Activated CD8-positive, alpha-beta T cell treated with anti-CD3 and anti-CD28 coated beads for 36 hours (primary cell): ENCODE results near the gene SLC25A42. TPM values are rescaled to one million over a fixed set of nuclear protein-coding genes. Genes with fewer than 3 reads are reported as not detected.
"Not testable (repeated sequence)": the region's sequence is repeated elsewhere in the genome, so short reads cannot be mapped to it uniquely, and the experiment has no call there.

ENCODE experiments used
- ATAC-seq: fragments of 200-7000 bp; cut with Tn5 transposase; one replicate; pipeline ENCODE4 v1.10.0; 2021; ENCODE audit warnings: mild to moderate bottlenecking, moderate library complexity
- CTCF ChIA-PET: fragments of 350-600 bp; sonication (Branson Sonifier 250); formaldehyde crosslinking; loops from one replicate; lab custom pipeline; 2021; ENCODE audit warnings: antibody characterized with exemption; lab: Charles Lee
- POLR2A ChIA-PET: fragments of 350-600 bp; sonication (Branson Sonifier 250); formaldehyde crosslinking; loops from one replicate; lab custom pipeline; 2021; ENCODE audit warnings: antibody characterized with exemption; lab: Charles Lee
- DNase-seq: peaks from one replicate; pipeline ENCODE4 v3.0.0-alpha.2; 2020
- H3K27ac Mint-ChIP-seq: one replicate; pipeline ENCODE4 v1.8.0; 2021; ENCODE audit warnings: mild to moderate bottlenecking, mixed read lengths
- H3K27me3 Mint-ChIP-seq: one replicate; pipeline ENCODE4 v1.8.0; 2021; ENCODE audit warnings: mixed read lengths
- H3K36me3 Mint-ChIP-seq: one replicate; pipeline ENCODE4 v1.8.0; 2021; ENCODE audit warnings: low read depth, mixed read lengths
- H3K4me1 Mint-ChIP-seq: one replicate; pipeline ENCODE4 v1.8.0; 2021; ENCODE audit warnings: low read depth, mixed read lengths
- H3K4me3 Mint-ChIP-seq: one replicate; pipeline ENCODE4 v1.8.0; 2021; ENCODE audit warnings: mild to moderate bottlenecking, moderate library complexity, mixed read lengths
- H3K9me3 Mint-ChIP-seq: one replicate; pipeline ENCODE4 v1.8.0; 2021; ENCODE audit warnings: mixed read lengths
- intact Hi-C: fragments of 100-400 bp; cut with micrococcal nuclease; formaldehyde crosslinking; loops from one replicate; pipeline ENCODE4 v1.10.0; 2022
- total RNA-seq, 2 experiments: library from RNA; stranded (reverse); gene quantifications; one replicate each; pipeline ENCODE4 v1.2.3, GENCODE V29; 2021
- TF ChIP-seq, protein P1 (sequence below): fragments of 200-600 bp; IDR thresholded peaks from one replicate; pipeline ENCODE4 v1.8.0; 2022; ENCODE audit warnings: antibody characterized with exemption, mild to moderate bottlenecking

Gene SLC25A42
- total RNA-seq, 2 experiments from 2014 or later: 10.9 to 11.1 TPM

DNA sequence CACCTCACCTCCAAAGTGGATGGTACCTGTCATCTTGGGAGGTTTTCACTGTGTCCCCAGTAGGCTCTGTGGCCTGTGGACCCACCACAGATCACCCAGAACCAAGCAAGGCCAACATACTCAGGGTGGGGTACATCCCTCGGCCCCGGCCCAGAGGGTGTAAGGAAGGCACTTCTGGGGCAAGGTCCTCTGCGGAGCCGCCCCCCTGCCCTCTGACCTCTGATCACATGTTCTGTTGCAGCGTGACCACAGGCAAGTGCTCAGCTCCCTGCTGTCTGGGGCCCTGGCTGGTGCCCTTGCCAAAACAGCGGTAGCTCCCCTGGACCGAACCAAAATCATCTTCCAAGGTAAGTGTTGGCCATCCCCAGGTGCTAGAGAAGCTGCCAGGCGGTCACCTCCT lies 37.7 kb downstream of the SLC25A42 start:
- POLR2A ChIA-PET: no interaction called here
- DNase-seq: no peak
- H3K4me1 Mint-ChIP-seq: no peaks in the 10 kb centered on the region
- no peaks in the 10 kb centered on the region for H3K36me3 Mint-ChIP-seq
- no peak overlapping the region for H3K27ac Mint-ChIP-seq
- intact Hi-C loops: no loop called here
- no peaks in the 10 kb centered on the region for H3K27me3 Mint-ChIP-seq
- ATAC-seq: no peak
- no peak overlapping the region for H3K4me3 Mint-ChIP-seq
- CTCF ChIA-PET: no interaction called here
- TF ChIP-seq, protein P1, sequence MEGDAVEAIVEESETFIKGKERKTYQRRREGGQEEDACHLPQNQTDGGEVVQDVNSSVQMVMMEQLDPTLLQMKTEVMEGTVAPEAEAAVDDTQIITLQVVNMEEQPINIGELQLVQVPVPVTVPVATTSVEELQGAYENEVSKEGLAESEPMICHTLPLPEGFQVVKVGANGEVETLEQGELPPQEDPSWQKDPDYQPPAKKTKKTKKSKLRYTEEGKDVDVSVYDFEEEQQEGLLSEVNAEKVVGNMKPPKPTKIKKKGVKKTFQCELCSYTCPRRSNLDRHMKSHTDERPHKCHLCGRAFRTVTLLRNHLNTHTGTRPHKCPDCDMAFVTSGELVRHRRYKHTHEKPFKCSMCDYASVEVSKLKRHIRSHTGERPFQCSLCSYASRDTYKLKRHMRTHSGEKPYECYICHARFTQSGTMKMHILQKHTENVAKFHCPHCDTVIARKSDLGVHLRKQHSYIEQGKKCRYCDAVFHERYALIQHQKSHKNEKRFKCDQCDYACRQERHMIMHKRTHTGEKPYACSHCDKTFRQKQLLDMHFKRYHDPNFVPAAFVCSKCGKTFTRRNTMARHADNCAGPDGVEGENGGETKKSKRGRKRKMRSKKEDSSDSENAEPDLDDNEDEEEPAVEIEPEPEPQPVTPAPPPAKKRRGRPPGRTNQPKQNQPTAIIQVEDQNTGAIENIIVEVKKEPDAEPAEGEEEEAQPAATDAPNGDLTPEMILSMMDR: no peak
- H3K9me3 Mint-ChIP-seq: no peaks in the 10 kb centered on the region

DNA sequence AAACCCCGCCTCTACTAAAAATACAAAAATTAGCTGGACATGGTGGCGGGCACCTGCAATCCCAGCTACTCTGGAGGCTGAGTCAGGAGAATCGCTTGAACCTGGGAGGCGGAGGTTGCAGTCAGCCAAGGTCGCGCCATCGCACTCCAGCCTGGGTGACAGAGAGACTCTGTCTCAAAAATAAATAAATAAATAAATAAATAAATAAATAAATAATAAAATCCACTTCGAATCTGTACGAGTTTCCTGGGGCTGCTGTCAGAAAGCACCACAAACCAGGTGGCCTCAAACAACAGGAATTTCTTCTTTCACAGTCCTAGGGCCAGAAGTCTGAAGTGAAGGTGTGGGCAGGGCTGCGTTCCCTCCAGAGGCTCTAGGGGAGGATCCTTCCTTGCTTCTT lies 38.8 kb downstream of the SLC25A42 start:
- H3K4me1 Mint-ChIP-seq, H3K9me3 Mint-ChIP-seq, H3K36me3 Mint-ChIP-seq, ATAC-seq, POLR2A ChIA-PET, H3K27ac Mint-ChIP-seq, H3K4me3 Mint-ChIP-seq, DNase-seq, intact Hi-C loops, CTCF ChIA-PET, H3K27me3 Mint-ChIP-seq: not testable (repeated sequence)

DNA sequence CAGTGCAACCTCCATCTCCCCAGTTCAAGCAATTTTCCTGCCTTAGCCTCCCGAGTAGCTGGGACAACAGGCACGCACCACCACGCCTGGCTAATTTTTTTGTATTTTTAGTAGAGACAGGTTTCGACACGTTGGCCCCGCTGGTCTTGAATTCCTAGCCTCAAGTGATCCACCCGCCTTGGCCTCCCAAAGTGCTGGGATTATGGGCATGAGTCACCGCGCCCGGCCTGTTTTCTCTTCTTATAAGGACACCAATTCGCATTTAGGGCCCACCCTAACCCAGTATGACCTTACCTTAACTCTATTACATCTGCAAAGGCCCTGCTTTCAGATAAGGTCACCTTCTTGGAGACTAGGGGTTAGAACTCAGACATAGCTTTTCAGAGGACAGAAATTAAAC lies 39.4 kb downstream of the SLC25A42 start:
- TF ChIP-seq, protein P1: no peak
- no peaks in the 10 kb centered on the region for H3K9me3 Mint-ChIP-seq
- DNase-seq (no peak), ATAC-seq (no peak)
- ChIA-PET CTCF (interaction anchor here (1.2 kb wide), 1 partner anchor 13 kb away, joined by 4 read pairs; no protein-coding TSS in a partner anchor), POLR2A (no interaction called here)
- no peak overlapping the region for H3K4me3 Mint-ChIP-seq
- no peak overlapping the region for H3K27ac Mint-ChIP-seq
- H3K36me3 Mint-ChIP-seq: no peaks in the 10 kb centered on the region
- intact Hi-C loops: no loop called here
- no peaks in the 10 kb centered on the region for H3K4me1 Mint-ChIP-seq
- no peaks in the 10 kb centered on the region for H3K27me3 Mint-ChIP-seq

DNA sequence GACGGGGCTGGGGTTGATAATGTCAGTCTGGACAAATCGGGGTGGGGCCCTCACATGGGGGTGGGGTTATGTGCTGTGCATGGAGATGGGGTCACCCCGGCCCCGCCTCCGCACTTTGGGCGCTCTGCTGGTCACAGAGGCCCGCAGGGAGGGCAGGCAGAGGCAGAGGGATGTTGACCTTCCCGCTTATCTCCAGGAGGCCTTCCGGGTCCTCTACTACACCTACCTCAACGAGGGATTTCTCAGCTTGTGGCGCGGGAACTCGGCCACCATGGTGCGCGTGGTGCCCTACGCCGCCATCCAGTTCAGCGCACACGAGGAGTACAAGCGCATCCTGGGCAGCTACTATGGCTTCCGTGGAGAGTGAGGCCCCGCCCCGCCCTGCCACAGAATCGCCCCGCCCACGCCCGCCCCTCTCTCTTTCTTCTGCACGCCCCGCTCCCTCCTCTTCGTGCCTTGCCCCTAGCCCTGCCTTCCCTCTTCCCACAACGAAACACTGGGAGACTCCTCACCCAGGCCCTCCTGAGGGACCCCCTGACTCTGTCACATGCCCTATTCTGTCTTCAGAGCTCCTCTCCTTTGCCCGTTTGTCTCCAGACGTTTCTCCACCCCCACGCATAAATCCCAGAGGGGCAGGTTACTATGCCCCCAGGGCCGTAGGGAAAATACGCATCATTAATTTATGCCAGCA lies 41.7 kb downstream of the SLC25A42 start:
- Mint-ChIP-seq H3K4me1 (no peaks in the 10 kb centered on the region), H3K36me3 (no peaks in the 10 kb centered on the region), H3K4me3 (peak overlapping the region; percentile 21), H3K27ac (no peak overlapping the region), H3K27me3 (no peaks in the 10 kb centered on the region), H3K9me3 (no peaks in the 10 kb centered on the region)
- no peak for ATAC-seq
- POLR2A ChIA-PET: interaction anchor here (1.2 kb wide), 1 partner anchor 37 kb away, joined by 3 read pairs; no protein-coding TSS in a partner anchor
- TF ChIP-seq, protein P1: no peak
- CTCF ChIA-PET: interaction anchor here (0.6 to 0.9 kb wide), 2 partner anchors 10 to 60 kb away, joined by 4 to 6 read pairs; no protein-coding TSS in a partner anchor
- DNase-seq: peak; percentile 20
- intact Hi-C loops: no loop called here

DNA sequence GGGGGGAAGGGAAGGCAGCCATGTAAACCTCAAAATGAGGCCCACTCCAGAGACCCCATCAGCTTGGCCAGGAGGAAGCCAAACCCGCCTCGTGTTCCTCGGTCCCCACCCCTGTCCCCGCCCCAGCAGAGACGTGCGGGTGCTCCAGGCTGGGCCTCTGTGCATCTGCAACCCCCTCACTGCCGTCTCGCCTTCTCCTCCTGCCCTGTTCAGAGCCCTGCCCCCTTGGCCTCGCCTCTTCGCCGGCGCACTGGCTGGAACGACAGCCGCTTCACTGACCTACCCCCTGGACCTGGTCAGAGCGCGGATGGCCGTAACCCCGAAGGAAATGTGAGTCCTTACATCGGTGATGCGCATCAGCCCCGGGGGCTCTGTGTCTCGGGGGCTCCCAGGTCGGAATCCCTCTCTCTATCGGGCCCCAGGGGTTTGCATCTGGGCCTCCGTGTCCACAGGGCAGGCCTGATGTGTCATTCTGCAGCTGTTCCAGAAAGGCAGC lies 42.3 kb downstream of the SLC25A42 start:
- H3K27ac Mint-ChIP-seq: no peak overlapping the region
- H3K4me1 Mint-ChIP-seq: no peaks in the 10 kb centered on the region
- DNase-seq: no peak
- TF ChIP-seq, protein P1: no peak
- H3K4me3 Mint-ChIP-seq: no peak overlapping the region
- H3K27me3 Mint-ChIP-seq: no peaks in the 10 kb centered on the region
- CTCF ChIA-PET: no interaction called here
- intact Hi-C loops: no loop called here
- H3K36me3 Mint-ChIP-seq: no peaks in the 10 kb centered on the region
- POLR2A ChIA-PET: interaction anchor here (1.2 kb wide), 1 partner anchor 38 kb away, joined by 3 read pairs; no protein-coding TSS in a partner anchor
- no peaks in the 10 kb centered on the region for H3K9me3 Mint-ChIP-seq
- no peak for ATAC-seq

DNA sequence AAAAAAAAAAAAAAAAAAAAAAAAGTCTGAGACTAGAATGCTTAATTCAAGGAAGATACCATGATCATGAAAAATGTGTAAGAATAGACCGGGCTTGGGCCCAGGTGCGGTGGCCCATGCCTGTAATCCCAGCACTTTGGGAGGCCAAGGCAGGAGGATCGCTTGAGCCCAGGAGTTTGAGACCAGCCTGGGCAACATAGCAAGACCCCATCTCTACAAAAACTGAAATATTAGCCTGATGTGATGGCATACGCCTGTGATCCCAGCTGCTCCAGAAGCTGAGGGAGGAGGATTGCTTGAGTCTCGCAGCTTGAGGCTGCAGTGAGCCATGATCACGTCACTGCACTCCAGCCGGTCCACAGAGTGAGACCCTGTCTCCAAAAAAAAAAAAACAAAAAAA lies 43.1 kb downstream of the SLC25A42 start:
- ATAC-seq, H3K4me3 Mint-ChIP-seq, H3K27me3 Mint-ChIP-seq, DNase-seq, H3K4me1 Mint-ChIP-seq, H3K27ac Mint-ChIP-seq, H3K9me3 Mint-ChIP-seq, CTCF ChIA-PET, H3K36me3 Mint-ChIP-seq, intact Hi-C loops: not testable (repeated sequence)
- POLR2A ChIA-PET: interaction anchor here (1.2 kb wide), 1 partner anchor 39 kb away, joined by 3 read pairs; no protein-coding TSS in a partner anchor
